B cell (primary cell): ENCODE measurements around the gene NLGN4Y.

Experiments
- EZH2 ChIP-seq: IDR thresholded peaks from 2 replicates; pipeline ENCODE4 v1.6.1; 2012; ENCODE audit warnings: borderline replicate concordance, low read depth, mild to moderate bottlenecking, moderate library complexity, low read length; ENCODE audit not compliant: insufficient read depth, poor library complexity, severe bottlenecking
- TF ChIP-seq, protein P1 (sequence below): fragments of 200-600 bp; IDR thresholded peaks from one replicate; pipeline ENCODE4 v1.8.0; 2022; ENCODE audit warnings: antibody characterized with exemption, mild to moderate bottlenecking

DNA sequence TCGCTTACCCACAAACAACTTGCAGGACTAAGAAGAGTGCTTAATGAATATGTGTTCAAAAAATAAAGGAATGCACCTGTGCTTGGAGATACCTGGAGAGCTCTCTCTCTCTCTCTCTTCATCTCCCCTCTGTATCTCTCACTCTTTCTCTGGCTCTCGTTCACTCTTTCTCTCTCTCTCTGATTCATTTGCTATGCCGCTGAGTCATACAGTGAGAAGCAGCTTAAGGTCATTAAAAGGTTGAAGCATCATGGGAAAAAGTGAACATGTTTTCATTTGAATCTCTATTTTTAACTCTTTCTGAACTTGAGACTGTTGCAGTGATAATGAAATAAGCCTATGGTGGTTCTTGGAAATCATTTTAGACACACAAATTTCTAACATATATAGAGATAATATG lies 277.8 kb downstream of the NLGN4Y start:
- TF ChIP-seq, protein P1, sequence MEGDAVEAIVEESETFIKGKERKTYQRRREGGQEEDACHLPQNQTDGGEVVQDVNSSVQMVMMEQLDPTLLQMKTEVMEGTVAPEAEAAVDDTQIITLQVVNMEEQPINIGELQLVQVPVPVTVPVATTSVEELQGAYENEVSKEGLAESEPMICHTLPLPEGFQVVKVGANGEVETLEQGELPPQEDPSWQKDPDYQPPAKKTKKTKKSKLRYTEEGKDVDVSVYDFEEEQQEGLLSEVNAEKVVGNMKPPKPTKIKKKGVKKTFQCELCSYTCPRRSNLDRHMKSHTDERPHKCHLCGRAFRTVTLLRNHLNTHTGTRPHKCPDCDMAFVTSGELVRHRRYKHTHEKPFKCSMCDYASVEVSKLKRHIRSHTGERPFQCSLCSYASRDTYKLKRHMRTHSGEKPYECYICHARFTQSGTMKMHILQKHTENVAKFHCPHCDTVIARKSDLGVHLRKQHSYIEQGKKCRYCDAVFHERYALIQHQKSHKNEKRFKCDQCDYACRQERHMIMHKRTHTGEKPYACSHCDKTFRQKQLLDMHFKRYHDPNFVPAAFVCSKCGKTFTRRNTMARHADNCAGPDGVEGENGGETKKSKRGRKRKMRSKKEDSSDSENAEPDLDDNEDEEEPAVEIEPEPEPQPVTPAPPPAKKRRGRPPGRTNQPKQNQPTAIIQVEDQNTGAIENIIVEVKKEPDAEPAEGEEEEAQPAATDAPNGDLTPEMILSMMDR, result no peak
- no peak for TF ChIP-seq EZH2
